ENCODE data around the gene ELL. TPM values are rescaled to one million over a fixed set of nuclear protein-coding genes. Genes with fewer than 3 reads are reported as not detected.

The ELL gene
- total RNA-seq, 1 donor: 40.4 TPM

DNA sequence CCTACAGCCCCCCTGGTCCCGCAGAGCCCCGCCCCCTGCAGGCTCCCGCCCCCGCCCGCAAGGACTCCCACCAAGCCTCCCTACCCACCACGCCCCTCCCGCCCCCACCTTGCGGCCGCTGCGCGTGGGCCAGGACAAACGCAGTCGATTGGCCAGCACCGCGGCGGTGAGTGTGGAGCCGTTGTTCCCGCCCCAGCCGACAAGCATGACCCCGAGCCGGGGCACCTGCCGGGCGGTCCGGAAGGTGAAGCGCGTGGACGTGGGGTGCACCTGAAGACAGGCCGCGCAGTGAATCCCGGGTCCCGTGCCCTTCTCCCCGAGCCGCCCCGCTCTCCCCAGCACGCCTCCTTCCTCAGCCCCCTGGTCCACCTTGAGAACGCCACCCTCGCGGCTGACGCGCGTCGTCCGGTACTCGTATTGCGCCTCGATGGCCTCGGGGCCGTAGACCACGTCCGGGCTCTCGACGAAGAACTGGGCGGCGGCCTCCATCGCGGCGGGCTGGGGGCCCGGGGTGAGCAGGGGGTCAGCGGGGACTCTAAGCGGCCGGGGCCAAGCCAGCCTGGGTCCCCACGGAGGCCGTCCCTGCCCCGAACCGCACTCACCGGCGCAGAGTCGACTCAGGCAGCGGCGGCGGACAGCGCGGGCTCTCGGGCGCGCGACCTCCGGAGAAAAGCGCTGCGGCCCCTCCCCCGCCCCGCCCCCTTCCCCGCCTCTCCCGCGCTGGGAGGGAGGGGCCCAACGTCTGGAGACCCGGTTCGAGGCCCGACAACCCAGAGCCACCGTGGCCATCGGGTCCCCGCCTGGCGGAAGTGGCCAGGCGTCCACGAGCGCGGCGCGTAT, 84.2 kb downstream of the ELL start, which contains the start of gene ISYNA1:
TSS of gene ISYNA1 (minus strand) at position 643 of the 840 bp plus-strand sequence. CDS start at position 489, 154 bp downstream.
- H3K9me3 ChIP-seq (ENCODE audit: low read depth, low read length): no peaks in the 10 kb centered on the region
- peak within 1 kb of the TSS; percentile 22 for H3K4me3 ChIP-seq (ENCODE audit: low read length)

DNA sequence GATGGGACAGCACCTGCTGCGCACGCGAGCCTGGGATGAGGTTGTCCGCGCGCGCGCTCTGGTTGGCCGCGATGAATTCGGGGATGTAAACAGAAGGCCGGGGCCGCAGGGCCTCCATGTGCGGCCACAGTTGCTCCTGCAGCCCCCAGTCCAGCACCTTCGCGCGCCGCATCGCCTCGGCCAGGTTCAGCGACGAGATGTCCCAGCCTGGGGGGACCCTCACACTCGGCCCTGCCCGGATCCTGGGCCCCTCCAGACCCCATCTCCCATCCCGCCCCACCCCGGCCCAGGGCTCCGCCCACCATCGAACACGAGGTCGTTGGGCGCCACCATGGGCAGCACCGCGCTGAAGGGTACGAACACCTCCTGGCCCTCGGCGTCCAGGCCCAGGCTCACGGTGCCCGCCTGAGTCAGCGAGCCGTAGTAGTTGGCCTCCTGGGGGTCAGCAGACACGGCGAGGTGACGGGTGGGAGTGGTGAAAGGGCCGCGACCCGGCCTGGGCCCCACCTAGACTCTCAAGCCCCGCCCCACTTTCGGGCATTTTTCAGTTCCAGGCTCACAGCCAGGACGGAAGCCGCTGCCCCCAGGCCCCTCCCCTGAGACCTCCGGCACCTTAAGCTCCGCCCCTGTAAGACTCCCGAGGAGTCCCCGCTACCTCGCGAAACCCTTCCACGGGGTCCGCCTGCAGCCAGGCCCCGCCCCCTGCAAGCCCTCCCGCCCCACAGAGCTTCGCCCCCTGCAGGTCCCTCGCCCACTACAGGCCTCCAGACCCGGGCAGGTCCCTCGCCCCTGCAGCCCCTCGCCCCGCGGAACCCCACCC, 85.0 kb downstream of the ELL start:
- Histone ChIP-seq H3K9me3 (ENCODE audit: low read depth, low read length) (no peaks in the 10 kb centered on the region), H3K27me3 (ENCODE audit: insufficient read depth, low read length) (peaks cover 2% of the 10 kb centered on the region), H3K4me1 (ENCODE audit: insufficient read depth, low read length) (peaks cover 36% of the 10 kb centered on the region), H3K4me3 (ENCODE audit: low read length) (peak overlapping the region; percentile 16)

More for the DNA sequence above, 84.2 kb downstream of the ELL start, which contains the start of gene ISYNA1:
- H3K4me1 ChIP-seq (ENCODE audit: insufficient read depth, low read length): peaks cover 33% of the 10 kb centered on the region
- H3K27me3 ChIP-seq (ENCODE audit: insufficient read depth, low read length): peaks cover 2% of the 10 kb centered on the region

DNA sequence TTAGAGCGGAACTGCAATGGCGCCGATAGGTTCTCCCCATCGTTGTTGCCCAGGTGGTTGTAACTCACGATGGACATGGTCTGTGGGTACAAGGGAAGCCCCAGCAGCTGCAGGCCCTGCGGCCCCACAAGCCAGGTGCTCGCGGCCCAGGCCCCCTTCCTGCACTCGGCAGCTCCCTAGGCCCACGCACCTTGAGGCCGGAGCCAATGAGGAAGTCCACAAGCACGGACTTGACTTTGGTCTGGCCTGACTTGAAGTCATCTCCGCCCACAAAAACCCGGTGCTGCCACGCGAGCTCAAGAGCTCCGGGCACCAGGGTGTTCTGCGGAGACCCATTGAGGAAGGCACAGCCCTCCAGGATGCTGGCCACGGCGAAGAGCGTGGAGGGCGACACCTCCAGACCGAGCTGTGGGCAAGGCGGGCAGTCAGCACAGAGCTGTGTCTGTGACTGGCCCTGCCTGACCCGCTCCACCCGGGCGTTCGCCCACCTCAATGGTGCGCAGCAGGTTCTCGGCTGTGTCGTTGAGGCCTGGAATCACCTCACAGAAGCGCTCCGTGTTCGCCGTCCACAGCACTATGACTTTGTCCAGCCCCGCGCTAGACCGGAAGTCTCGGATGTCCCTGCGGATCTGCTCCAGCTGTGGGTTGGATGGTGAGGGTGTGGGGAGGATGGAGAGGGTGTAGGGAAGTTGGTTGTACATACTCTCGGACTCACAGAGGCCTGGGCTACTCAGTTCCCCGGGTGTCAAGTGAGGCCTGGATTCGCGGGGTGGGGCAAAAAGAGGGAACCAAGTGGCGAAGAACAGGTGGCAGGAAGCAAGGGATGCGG, 85.8 kb downstream of the ELL start:
- peaks cover 2% of the 10 kb centered on the region for H3K27me3 ChIP-seq (ENCODE audit: insufficient read depth, low read length)
- no peak overlapping the region for H3K4me3 ChIP-seq (ENCODE audit: low read length)
- no peaks in the 10 kb centered on the region for H3K9me3 ChIP-seq (ENCODE audit: low read depth, low read length)
- H3K4me1 ChIP-seq (ENCODE audit: insufficient read depth, low read length): peaks cover 36% of the 10 kb centered on the region

DNA sequence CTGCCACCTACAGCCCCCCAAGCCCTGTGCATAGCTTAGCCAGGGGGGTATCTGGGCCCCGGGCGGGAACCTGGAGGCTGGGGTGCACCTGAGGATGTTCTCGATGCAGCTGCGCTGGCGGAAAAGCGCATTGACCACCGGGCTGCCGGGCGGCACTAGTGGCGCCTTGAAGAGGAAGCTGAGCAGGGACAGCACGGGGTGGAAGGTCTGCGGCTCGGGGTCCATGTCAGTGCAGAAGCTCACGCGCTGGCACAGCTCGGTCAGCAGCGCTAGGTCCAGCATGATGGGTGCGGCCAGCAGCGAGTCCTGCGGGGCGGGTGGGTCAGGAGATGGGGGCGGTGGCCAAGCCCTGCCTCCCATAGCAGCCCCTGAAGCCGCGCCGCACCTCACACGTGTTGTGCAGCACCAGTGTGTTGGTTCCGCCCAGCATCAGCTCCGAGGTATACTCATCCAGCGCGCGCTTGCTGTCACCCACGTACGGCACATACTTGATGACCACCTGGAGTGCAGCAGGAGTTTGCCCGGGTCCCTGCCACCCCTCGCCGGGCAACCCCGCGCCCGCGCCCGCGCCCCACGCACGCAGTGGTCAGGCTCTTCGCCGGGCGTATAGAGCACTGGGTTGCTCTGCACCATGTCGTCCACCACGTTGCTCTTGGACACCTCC, 86.6 kb downstream of the ELL start:
- peaks cover 39% of the 10 kb centered on the region for H3K4me1 ChIP-seq (ENCODE audit: insufficient read depth, low read length)
- H3K27me3 ChIP-seq (ENCODE audit: insufficient read depth, low read length): peaks cover 2% of the 10 kb centered on the region
- no peaks in the 10 kb centered on the region for H3K9me3 ChIP-seq (ENCODE audit: low read depth, low read length)
- H3K4me3 ChIP-seq (ENCODE audit: low read length): no peak overlapping the region

DNA sequence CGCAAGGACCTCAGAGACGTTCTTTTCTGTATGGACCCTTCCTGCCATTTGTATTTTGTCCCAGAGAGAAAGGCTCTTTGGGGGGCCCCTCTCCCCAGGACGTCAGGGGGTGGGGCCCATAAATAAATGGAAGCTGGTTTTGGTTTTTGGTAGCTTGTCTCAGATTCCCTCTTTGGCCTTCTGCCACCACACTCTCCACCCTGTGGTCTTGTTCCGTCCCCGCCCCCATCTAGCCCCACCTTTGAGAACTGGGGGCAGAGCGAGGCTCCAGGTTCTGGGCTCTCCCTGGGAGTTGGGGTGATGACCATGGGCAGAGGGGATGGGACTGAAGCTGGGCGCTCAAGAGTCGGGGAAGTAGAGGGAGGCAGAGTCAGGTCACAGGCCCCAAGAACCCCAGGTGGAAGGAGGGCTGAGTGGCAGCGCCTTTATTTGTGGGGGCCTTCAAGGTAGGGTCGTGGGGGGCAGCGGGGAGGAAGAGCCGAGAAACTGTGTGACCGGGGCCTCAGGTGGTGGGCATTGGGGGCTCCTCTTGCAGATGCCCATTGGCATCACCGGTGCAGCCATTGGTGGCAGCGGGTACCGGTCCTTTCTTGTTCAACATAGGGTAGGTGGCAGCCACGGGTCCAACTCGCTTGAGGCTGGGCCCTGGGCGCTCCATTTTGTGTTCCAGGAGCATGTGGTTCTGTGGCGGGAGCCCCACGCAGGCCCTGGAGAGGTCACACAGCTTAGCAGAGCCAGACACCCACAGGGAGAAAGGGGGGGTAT, 87.3 kb downstream of the ELL start:
- Histone ChIP-seq H3K4me1 (ENCODE audit: insufficient read depth, low read length) (peaks cover 46% of the 10 kb centered on the region), H3K9me3 (ENCODE audit: low read depth, low read length) (no peaks in the 10 kb centered on the region), H3K27me3 (ENCODE audit: insufficient read depth, low read length) (peaks cover 2% of the 10 kb centered on the region), H3K4me3 (ENCODE audit: low read length) (no peak overlapping the region)

DNA sequence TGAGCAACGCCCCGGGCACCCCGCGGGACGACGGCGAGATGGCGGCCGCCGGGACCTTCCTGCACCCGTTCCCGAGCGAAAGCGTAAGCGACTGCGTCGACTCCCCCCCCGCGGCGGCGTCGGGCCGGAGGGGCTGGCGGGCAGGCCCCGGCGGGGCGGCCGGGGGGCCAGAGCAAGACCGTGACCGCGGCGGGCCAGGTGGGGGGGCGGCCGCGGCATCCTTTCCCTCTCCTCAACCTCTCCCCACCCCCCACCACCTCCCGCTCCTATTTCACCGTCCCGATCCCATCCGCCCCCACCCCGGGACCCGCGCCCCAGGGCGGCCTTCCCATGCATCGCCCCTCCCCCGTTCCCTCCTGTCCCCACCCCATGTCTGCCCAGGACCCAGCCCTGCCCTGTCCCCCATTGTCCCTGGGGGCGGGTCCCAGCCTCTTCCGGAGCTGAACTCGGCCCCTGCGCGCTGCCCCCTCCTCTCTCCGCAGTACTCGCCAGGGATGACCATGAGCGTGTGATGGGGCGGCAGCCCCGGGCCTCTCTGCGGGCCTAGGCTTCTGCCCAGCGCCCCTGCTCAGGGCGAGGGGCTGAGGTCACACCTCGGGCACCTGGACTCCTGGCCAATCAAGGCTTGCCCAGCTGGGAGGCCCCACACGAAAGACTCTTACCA, 88.0 kb downstream of the ELL start:
- Histone ChIP-seq H3K4me3 (ENCODE audit: low read length) (no peak overlapping the region), H3K9me3 (ENCODE audit: low read depth, low read length) (no peaks in the 10 kb centered on the region), H3K27me3 (ENCODE audit: insufficient read depth, low read length) (peaks cover 2% of the 10 kb centered on the region), H3K4me1 (ENCODE audit: insufficient read depth, low read length) (peaks cover 52% of the 10 kb centered on the region)

DNA sequence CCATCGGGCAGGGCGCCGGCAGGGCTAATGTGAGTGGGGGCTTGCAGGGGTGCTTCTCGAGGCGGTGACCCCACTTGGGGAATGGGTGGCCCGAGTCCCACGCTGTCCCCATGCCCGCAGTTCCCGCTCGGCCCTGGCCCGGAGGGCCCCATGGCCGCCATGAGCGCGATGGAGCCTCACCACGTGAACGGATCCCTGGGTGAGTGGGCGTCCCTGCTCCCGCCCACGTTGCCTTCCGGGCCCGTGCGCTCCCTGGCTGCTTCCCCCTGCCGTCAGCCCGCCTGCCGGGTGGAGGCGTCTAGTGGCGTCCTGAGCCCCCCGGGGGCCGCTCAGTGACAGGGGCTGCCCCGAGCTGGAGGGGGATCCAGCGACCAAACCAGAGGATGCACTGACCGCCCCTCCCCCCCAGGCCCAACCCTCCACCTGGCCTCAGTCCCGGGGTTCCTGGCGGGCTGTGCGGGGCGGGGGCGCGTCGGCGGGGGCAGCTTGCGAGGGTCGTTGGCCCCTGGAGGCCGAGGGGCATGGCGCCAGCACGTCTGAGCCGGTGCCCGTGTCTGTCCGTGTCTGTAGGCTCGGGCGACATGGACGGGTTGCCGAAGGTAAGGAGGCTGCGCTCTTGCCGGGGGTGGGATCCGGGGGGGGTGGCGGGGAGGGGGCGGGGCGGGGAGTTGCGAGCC, 88.7 kb downstream of the ELL start:
- Histone ChIP-seq H3K4me1 (ENCODE audit: insufficient read depth, low read length) (peaks cover 56% of the 10 kb centered on the region), H3K27me3 (ENCODE audit: insufficient read depth, low read length) (no peaks in the 10 kb centered on the region), H3K9me3 (ENCODE audit: low read depth, low read length) (no peaks in the 10 kb centered on the region), H3K4me3 (ENCODE audit: low read length) (peak overlapping the region; percentile 33)

DNA sequence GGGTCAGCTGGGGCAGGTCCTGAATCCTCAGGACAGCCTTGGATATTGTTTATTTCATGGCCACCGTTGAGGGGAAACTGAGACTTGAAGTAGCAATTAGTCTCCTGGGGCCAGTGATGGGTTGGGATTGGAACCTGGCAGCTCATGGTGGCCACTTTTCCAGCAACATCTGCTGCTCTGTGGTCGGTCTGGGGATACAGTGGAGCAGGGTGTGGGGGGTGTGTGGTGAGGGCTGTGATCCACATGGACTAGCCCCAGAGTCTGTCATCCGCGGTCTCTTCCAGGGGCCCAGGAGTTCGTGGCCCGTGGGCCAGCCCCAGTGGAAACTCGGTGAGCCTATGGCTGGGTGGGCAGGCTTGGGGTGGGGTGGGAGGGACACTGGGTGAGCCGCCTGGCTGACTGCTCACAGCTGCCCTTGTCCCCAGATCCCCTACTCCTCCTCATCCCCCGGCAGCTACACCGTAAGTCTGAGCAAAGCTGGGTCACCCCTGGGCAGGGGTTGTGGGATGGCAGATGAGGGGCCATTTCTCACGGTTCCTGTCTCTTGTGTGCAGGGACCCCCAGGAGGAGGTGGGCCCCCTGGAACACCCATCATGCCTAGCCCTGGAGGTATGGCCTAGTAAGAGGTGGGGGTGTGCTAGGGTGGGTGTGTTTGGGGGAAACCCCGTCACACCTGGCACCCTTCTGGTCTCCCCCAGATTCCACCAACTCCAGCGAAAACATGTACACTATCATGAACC, 89.4 kb downstream of the ELL start:
- Histone ChIP-seq H3K27me3 (ENCODE audit: insufficient read depth, low read length) (no peaks in the 10 kb centered on the region), H3K4me1 (ENCODE audit: insufficient read depth, low read length) (peaks cover 50% of the 10 kb centered on the region), H3K9me3 (ENCODE audit: low read depth, low read length) (no peaks in the 10 kb centered on the region), H3K4me3 (ENCODE audit: low read length) (peak overlapping the region; percentile 33)

DNA sequence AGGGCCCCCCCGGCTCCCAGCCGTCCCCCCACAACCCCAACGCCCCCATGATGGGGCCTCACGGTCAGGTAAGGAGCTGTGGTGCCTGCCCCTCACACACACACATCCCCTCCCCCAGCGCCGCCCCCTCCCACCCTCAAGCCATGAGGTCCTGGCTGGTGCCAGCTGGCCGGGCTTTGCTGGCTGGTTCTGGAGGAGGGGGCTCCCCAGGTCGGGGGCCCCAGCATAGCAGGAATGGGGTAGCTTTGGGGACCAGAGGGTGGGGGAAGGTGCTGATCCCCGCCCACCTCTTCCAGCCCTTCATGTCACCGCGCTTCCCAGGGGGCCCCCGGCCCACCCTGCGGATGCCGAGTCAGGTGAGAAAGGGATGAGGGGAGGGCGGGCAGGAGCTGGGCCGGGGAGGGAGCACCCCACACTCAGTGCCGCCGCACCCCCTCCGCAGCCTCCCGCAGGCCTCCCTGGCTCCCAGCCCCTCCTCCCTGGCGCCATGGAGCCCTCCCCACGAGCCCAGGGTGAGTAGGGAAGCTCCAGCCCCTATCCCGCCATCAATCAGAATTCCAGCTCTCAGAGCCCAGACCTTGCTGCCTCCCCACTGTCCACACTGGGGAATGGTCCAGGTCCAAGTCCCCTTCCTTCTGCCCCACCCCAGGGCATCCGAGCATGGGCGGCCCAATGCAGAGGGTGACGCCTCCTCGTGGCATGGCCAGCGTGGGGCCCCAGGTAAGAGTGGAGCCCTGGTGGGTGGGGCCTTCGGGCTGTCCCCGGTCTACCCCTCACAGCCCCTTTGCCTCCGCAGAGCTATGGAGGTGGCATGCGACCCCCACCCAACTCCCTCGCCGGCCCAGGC, 90.3 kb downstream of the ELL start:
- Histone ChIP-seq H3K4me1 (ENCODE audit: insufficient read depth, low read length) (peaks cover 44% of the 10 kb centered on the region), H3K27me3 (ENCODE audit: insufficient read depth, low read length) (no peaks in the 10 kb centered on the region), H3K9me3 (ENCODE audit: low read depth, low read length) (no peaks in the 10 kb centered on the region), H3K4me3 (ENCODE audit: low read length) (no peak overlapping the region)

DNA sequence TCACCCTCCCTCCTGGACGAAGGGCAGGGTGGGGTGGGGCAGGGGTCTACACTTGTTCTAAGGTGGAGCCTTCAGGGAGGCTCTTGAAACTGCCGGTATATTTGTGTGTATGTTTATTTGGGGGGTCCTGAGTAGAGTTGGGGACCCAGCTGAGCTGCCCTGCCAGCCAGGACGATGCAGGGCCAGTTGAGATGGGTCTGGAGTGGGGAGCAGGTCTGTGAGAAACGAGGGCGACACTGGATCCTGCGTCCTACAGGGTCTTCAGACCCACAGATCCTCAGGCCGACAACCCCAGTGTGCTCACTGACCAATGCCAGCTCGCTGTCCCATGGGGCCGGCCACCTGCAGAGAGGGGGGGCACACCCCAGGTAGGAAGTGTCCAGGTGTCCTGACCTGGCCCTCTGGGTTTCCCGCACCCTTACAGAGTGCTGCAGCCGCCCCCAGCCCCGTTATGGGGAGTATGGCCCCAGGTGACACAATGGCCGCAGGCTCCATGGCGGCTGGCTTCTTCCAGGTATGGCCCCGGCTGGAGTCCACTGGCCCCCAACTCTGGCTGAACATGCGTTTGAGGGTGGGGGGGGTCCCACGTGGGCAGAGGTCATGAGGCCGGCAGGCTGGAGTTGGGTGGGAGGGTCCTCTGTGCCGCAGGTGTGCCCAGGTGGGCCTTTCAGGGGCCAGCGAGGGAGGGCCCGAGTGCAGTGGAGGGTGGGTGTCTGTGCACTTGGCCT, 91.3 kb downstream of the ELL start:
- H3K4me1 ChIP-seq (ENCODE audit: insufficient read depth, low read length): peaks cover 37% of the 10 kb centered on the region
- no peaks in the 10 kb centered on the region for H3K9me3 ChIP-seq (ENCODE audit: low read depth, low read length)
- H3K27me3 ChIP-seq (ENCODE audit: insufficient read depth, low read length): no peaks in the 10 kb centered on the region
- no peak overlapping the region for H3K4me3 ChIP-seq (ENCODE audit: low read length)

DNA sequence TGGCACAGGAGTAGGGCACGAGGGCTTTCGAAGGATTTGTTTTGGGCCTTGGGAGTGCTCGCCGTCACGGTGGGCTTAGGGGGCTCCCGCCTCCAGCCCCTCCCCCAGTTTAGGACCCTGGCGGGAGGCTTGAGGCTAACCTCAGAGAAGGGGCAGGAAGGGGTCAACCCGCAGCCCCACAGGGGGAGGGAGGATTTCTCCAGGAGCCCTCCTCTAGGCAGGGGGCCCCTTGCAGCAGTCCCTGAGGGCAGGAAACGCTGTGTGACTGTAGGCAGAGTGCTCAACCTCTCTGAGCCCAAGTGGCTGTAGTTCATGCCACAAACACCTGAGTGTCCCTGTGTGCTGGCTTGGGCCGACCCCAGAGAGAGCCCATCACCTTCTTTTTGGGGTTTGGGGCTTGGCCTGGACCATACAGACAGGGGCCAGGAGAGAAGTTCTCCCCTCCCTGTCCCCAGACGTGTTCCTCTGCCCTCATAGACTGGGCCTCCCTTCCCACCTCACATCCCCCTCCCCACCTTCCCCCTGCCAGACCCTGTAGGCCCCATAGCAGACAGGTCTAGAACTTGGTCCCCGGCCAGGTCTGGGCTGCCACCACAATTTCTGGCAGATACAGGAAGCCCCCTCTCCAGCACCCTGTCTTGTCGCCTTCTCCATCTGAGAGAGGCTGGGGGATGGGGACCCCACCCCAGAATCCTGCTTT, 92.0 kb downstream of the ELL start:
- no peaks in the 10 kb centered on the region for H3K27me3 ChIP-seq (ENCODE audit: insufficient read depth, low read length)
- peaks cover 37% of the 10 kb centered on the region for H3K4me1 ChIP-seq (ENCODE audit: insufficient read depth, low read length)
- no peaks in the 10 kb centered on the region for H3K9me3 ChIP-seq (ENCODE audit: low read depth, low read length)
- no peak overlapping the region for H3K4me3 ChIP-seq (ENCODE audit: low read length)
